ENCODE measurements around the gene TOM1L1.

The TOM1L1 gene

DNA sequence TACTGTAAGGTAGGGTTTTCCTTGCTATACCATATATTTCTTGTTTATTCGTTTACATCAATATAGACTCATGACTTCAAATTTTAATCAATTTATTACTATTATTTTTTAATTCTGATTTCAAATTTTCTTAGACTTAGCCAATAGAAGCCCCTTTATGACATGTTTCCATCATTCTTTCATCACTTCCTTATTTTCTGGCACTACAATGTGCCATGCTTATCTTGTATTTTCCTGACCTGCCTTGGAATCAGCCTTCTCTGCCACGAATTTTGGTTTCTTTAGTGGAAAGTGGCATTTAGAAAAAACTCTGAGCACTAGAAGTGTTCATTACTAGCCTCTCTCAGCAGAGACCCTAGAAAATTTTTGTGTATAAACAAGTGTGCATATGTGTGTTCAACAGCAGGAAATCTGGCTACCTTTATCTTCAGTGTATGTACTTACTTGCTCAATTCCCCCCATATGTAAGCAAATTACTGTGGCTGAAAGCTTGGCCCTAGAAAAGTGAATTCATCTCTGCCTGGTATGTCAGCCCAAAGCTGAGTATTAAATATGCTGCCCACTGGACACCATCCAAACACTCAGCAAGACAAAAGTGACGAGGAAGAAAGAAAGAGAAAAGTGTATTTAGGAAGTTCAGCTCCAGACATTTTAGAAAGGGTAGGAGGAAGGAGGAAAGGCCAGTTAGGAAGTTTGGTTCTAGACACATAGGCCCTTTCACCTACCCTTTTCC, 71.9 kb downstream of the TOM1L1 start:
- DNase-seq (ENCODE audit: low spot score): no peak
- H3K9me3 Mint-ChIP-seq: no peaks in the 10 kb centered on the region
- peaks cover 13% of the 10 kb centered on the region for H3K4me1 Mint-ChIP-seq (ENCODE audit: low read depth)
- H3K36me3 Mint-ChIP-seq (ENCODE audit: low read depth): no peaks in the 10 kb centered on the region
- no peak overlapping the region for H3K4me3 Mint-ChIP-seq
- no peak overlapping the region for H3K27ac Mint-ChIP-seq
- H3K27me3 Mint-ChIP-seq (ENCODE audit: low read depth): no peaks in the 10 kb centered on the region

DNA sequence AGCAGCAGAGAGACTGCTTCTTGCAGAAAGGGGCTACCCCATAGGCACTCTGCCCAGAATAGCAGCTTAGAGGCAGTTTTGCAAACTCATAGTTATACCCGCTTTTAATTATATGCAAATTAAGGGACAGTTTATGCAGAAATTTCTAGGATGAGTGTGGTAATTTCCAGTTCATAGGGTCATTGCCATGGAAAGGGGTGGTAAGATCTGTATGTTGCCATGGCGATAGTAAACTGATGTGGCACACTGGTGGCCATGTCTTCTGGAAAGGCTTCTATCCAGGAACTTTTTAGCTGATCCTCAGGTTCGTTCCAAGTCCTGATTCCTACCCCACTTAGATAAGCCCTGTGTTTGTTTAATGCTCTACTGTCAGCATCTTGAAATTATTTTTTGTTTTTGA, 74.1 kb downstream of the TOM1L1 start:
- no peak for DNase-seq (ENCODE audit: low spot score)
- no peak overlapping the region for H3K27ac Mint-ChIP-seq
- H3K9me3 Mint-ChIP-seq: peaks cover 6% of the 10 kb centered on the region
- no peak overlapping the region for H3K4me3 Mint-ChIP-seq
- peaks cover 13% of the 10 kb centered on the region for H3K4me1 Mint-ChIP-seq (ENCODE audit: low read depth)
- H3K27me3 Mint-ChIP-seq (ENCODE audit: low read depth): no peaks in the 10 kb centered on the region
- peaks cover 4% of the 10 kb centered on the region for H3K36me3 Mint-ChIP-seq (ENCODE audit: low read depth)

DNA sequence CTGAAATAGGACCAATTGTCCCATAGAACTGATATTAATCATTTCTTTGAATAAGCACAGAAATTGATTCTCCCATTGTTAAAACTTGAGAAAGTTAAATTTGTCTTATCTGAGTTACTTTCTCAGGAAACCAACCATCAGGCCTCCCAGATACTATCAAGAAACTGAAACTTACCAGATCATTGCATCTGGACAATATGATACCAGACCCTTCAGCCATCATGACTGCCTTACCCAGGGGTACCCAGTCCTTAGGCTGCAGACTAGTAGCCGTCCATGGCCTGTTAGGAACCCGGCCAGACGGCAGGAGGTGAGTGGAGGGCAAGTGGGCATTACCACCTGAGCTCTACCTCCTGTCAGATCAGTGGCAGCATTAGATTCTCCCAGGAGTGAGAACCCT, 75.7 kb downstream of the TOM1L1 start:
- Mint-ChIP-seq H3K27me3 (ENCODE audit: low read depth) (no peaks in the 10 kb centered on the region), H3K4me1 (ENCODE audit: low read depth) (peaks cover 8% of the 10 kb centered on the region), H3K4me3 (no peak overlapping the region), H3K9me3 (peaks cover 13% of the 10 kb centered on the region), H3K36me3 (ENCODE audit: low read depth) (peaks cover 4% of the 10 kb centered on the region), H3K27ac (no peak overlapping the region)
- DNase-seq (ENCODE audit: low spot score): no peak

DNA sequence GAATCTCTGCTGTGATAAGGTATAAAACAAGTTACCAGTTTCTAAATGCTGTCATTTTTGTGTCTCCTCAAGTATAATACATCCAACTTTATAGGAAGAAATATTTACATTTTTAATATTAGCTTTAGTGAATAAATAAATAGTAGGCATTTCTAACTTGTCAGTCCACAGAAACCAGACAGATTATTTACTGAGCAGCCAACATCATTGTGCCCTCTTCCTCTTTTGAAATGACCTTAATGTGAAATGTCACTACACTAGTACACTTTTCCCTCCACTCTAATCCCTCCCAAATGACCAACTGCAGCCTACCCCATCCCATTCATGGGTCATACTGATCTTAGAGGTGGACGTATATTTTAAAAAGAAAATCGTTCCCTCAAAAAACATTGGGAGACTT, 77.1 kb downstream of the TOM1L1 start:
- Mint-ChIP-seq H3K9me3 (peaks cover 16% of the 10 kb centered on the region), H3K4me3 (no peak overlapping the region), H3K27ac (no peak overlapping the region), H3K36me3 (ENCODE audit: low read depth) (peaks cover 4% of the 10 kb centered on the region), H3K4me1 (ENCODE audit: low read depth) (peaks cover 8% of the 10 kb centered on the region), H3K27me3 (ENCODE audit: low read depth) (no peaks in the 10 kb centered on the region)
- DNase-seq (ENCODE audit: low spot score): no peak

DNA sequence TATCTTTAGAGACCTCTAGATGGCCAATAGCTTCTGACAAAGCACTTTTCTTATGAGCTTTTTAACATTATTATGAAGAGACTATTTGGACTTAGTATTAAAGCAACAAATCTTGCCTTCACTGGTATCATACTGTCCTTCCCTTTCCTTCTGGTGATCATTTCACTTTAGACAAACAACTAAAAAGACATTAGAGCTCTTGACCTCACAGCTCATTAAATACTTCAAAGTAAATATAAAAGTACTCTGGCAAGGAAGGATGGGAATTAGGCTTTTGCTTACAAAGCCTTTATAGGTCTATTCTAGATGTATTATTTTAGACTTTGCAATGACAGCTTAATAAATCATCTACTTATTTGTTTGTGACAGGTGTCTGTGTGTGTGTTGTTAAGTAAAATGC, 79.0 kb downstream of the TOM1L1 start:
- no peak overlapping the region for H3K27ac Mint-ChIP-seq
- H3K9me3 Mint-ChIP-seq: peaks cover 16% of the 10 kb centered on the region
- DNase-seq (ENCODE audit: low spot score): no peak
- peaks cover 8% of the 10 kb centered on the region for H3K4me1 Mint-ChIP-seq (ENCODE audit: low read depth)
- no peak overlapping the region for H3K4me3 Mint-ChIP-seq
- peaks cover 4% of the 10 kb centered on the region for H3K36me3 Mint-ChIP-seq (ENCODE audit: low read depth)
- H3K27me3 Mint-ChIP-seq (ENCODE audit: low read depth): no peaks in the 10 kb centered on the region

DNA sequence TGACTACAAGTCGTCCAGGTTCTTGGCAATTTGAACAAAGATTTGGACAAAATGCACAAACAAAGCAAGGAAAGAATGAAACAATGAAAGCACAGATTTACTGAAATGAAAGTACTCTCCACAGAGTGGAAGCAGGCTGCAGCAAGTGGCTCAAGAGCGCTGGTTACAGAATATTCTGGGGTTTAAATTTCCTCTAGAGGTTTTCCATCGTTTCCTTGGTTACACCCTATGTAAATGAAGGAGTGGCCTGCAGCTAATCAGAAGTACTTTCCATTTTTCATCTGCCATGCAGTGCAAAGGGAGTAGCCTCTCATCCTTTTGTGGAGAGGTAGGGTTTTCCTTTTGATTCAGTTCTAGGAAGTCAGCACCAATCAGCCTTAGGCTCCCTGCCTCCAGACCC, 79.7 kb downstream of the TOM1L1 start:
- no peak overlapping the region for H3K27ac Mint-ChIP-seq
- no peaks in the 10 kb centered on the region for H3K27me3 Mint-ChIP-seq (ENCODE audit: low read depth)
- peaks cover 16% of the 10 kb centered on the region for H3K9me3 Mint-ChIP-seq
- DNase-seq (ENCODE audit: low spot score): no peak
- H3K36me3 Mint-ChIP-seq (ENCODE audit: low read depth): peaks cover 4% of the 10 kb centered on the region
- H3K4me1 Mint-ChIP-seq (ENCODE audit: low read depth): peaks cover 8% of the 10 kb centered on the region
- no peak overlapping the region for H3K4me3 Mint-ChIP-seq

DNA sequence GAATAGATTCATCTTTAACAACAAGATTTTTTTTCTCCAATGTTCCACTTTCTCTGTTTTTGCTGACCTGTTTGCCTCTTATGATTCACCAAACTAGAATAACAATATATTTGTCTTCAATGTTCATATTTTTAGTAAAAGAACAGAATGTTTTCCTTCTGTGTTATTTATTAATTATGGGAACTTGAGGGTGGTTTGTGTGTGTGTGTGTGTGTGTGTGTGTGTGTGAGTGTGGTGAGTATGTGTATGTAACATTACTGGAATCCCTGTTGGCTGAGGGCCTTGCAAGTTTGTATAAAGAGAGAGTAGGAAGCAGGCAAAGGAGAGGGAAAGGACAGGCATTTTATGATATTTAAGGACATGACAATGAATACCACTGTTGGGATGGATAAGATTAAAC, 81.7 kb downstream of the TOM1L1 start:
- Mint-ChIP-seq H3K27me3 (ENCODE audit: low read depth) (no peaks in the 10 kb centered on the region), H3K36me3 (ENCODE audit: low read depth) (peaks cover 4% of the 10 kb centered on the region), H3K4me3 (no peak overlapping the region), H3K4me1 (ENCODE audit: low read depth) (no peaks in the 10 kb centered on the region), H3K27ac (no peak overlapping the region), H3K9me3 (peaks cover 16% of the 10 kb centered on the region)
- no peak for DNase-seq (ENCODE audit: low spot score)

DNA sequence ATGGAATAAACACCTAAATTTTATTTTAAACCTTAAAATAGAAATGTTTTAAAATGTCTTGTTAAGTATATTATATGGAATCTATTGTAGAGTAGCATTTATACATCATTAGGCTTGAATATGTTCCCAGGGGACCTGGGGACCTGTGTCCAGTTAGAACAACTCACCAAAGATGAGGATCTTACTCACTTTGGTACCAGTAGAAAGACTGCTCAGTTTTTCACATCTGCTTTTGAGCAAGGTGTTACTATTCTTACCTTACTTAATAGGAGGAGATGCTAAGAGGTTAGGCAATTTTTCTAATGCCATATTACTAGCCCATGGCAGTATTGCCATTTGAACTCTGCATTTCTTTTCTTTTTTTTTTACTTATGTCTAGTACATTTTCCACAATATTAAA, 82.6 kb downstream of the TOM1L1 start:
- Mint-ChIP-seq H3K27me3 (ENCODE audit: low read depth) (no peaks in the 10 kb centered on the region), H3K9me3 (peaks cover 16% of the 10 kb centered on the region), H3K27ac (no peak overlapping the region), H3K4me3 (no peak overlapping the region), H3K36me3 (ENCODE audit: low read depth) (peaks cover 4% of the 10 kb centered on the region), H3K4me1 (ENCODE audit: low read depth) (no peaks in the 10 kb centered on the region)
- no peak for DNase-seq (ENCODE audit: low spot score)

DNA sequence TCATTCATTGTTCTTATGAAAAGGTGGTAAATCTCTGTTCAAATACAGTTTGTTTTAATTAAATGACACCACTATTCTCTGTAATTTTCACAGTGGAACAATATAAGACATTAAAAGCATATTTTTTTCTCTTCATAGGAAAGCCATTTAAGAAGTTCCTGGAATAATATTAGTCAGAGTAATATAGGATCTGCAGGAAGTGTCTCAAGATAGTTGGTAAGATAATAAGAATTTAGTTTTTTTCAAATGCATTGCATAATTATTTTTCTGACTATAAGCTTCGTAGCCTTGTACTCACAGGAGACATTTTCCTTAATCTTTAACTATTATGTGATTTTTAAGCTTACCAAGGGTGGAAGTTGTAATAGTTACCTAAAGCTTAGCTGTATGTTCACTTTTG, 84.8 kb downstream of the TOM1L1 start:
- no peak for DNase-seq (ENCODE audit: low spot score)
- H3K27ac Mint-ChIP-seq: no peak overlapping the region
- H3K4me1 Mint-ChIP-seq (ENCODE audit: low read depth): no peaks in the 10 kb centered on the region
- H3K36me3 Mint-ChIP-seq (ENCODE audit: low read depth): no peaks in the 10 kb centered on the region
- H3K9me3 Mint-ChIP-seq: peaks cover 9% of the 10 kb centered on the region
- no peaks in the 10 kb centered on the region for H3K27me3 Mint-ChIP-seq (ENCODE audit: low read depth)
- no peak overlapping the region for H3K4me3 Mint-ChIP-seq

DNA sequence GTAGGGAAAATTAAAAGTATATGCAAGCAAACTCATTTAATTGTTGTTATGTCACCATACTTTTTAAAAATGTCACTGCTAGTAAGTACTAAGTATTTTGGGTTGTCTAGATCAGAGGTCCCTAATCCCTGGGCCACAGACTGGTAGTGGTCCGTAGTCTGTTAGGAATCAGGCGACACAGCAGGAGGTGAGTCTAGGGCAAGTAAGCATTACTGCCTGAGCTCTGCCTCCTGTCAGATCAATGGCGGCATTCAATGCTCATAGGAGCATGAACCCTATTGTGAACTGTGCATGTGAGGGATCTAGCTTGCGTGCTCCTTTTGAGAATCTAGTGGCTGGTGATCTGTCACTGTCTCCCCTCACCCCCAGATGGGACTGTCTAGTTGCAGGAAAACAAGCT, 89.5 kb downstream of the TOM1L1 start:
- no peaks in the 10 kb centered on the region for H3K27me3 Mint-ChIP-seq (ENCODE audit: low read depth)
- no peak overlapping the region for H3K4me3 Mint-ChIP-seq
- no peaks in the 10 kb centered on the region for H3K9me3 Mint-ChIP-seq
- H3K36me3 Mint-ChIP-seq (ENCODE audit: low read depth): no peaks in the 10 kb centered on the region
- DNase-seq (ENCODE audit: low spot score): no peak
- H3K27ac Mint-ChIP-seq: no peak overlapping the region
- no peaks in the 10 kb centered on the region for H3K4me1 Mint-ChIP-seq (ENCODE audit: low read depth)

DNA sequence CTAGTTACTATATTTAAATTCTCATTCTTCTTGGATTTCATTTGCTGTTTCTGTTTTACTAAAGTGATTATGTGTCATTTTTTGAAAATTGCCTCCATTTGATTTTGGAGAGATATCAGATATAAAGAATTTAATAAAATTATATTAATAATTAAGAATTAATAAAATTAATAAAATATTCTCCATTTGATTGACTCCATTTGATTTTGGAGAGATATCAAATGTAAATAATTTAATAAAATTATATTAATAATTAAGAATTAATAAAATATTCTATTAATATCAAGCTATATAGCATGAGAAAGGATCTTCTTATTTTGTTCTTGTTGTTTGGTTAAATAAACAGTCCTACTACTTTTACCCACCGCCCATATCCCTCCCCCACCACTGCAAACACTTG, 90.9 kb downstream of the TOM1L1 start:
- H3K4me3 Mint-ChIP-seq: no peak overlapping the region
- H3K36me3 Mint-ChIP-seq (ENCODE audit: low read depth): no peaks in the 10 kb centered on the region
- no peaks in the 10 kb centered on the region for H3K4me1 Mint-ChIP-seq (ENCODE audit: low read depth)
- no peak overlapping the region for H3K27ac Mint-ChIP-seq
- no peak for DNase-seq (ENCODE audit: low spot score)
- H3K9me3 Mint-ChIP-seq: no peaks in the 10 kb centered on the region
- no peaks in the 10 kb centered on the region for H3K27me3 Mint-ChIP-seq (ENCODE audit: low read depth)

DNA sequence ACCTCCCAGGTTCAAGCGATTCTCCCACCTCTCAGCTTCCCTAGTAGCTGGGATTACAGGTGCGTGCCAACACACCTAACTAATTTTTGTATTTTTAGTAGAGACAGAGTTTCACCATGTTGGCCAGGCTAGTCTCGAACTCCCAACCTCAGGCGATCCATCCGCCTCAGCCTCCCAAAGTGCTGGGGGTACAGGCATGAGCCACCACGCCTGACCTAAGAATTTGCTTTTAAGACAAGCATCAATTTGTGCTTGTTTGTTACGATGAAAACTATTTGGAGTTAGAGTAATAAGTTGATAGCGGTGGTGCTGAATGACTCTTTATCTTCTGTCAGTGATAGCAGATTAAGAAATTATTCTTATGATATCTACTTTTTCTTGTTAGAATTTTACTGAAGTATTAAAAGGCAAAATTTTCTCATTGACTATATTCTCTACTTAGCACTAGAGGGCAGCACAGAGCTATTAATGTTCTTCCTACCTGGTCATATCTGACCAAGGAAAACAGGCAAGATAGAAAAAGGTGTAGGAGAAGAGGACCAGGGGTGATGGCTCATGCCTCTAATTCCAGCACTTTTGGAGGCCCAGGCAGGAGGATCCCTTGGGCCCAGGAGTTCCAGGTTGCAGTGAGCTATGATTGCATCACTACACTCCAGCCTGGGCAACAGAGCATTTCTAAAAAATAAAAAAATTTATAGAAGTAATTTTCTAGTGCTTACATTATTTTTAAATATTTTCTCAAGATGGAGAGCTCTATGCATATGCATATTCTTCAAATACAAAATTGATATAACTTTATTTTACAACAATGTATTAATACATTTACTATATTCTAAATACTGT, 92.4 kb downstream of the TOM1L1 start:
- Mint-ChIP-seq H3K9me3 (no peaks in the 10 kb centered on the region), H3K4me1 (ENCODE audit: low read depth) (no peaks in the 10 kb centered on the region), H3K27me3 (ENCODE audit: low read depth) (no peaks in the 10 kb centered on the region), H3K36me3 (ENCODE audit: low read depth) (peaks cover 2% of the 10 kb centered on the region), H3K4me3 (no peak overlapping the region), H3K27ac (no peak overlapping the region)
- DNase-seq (ENCODE audit: low spot score): no peak

DNA sequence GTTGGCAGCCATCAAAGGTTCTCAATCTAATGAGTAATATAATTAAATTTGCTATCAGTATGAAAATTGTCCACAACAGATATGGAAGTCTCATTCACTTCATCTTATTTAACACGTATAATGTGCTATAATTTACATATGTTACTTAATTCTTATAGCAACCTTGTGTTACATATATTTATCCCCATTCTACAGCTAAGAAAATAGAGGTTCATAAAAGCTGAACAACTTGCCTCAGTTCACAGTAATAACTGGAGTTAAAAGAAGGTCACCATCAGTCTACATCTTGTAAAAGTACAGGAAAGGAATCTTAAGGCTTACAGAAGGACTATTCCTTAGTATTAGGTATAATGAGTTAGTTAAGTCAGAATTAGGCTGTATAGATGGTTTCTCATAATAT, 95.8 kb downstream of the TOM1L1 start:
- Mint-ChIP-seq H3K4me1 (ENCODE audit: low read depth) (no peaks in the 10 kb centered on the region), H3K4me3 (no peak overlapping the region), H3K27me3 (ENCODE audit: low read depth) (no peaks in the 10 kb centered on the region), H3K27ac (no peak overlapping the region), H3K9me3 (no peaks in the 10 kb centered on the region), H3K36me3 (ENCODE audit: low read depth) (peaks cover 2% of the 10 kb centered on the region)
- no peak for DNase-seq (ENCODE audit: low spot score)

DNA sequence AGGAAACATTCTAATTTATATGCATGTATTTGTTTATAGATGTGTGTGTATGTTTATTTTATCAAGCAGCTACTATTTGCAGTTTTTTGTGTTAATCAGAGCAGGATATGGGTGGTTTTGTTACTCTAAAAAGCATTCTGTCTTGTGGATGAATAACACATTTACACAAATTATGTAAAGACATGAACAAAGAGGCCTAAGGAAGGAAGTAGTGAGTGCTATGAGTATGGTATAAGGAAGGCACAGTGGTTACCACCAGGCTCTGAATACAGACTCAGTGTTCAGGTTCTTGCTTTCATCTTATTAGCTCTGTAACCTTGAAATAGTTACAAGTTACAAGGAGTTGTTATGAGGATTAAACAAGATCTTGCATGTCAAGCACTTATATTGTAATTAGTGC, 101.8 kb downstream of the TOM1L1 start:
- no peak overlapping the region for H3K27ac Mint-ChIP-seq

More for the DNA sequence above, 101.8 kb downstream of the TOM1L1 start:
- Mint-ChIP-seq H3K9me3 (no peaks in the 10 kb centered on the region), H3K4me1 (ENCODE audit: low read depth) (peaks cover 2% of the 10 kb centered on the region), H3K4me3 (no peak overlapping the region), H3K36me3 (ENCODE audit: low read depth) (no peaks in the 10 kb centered on the region), H3K27me3 (ENCODE audit: low read depth) (no peaks in the 10 kb centered on the region)
- DNase-seq (ENCODE audit: low spot score): no peak
